Glutamatergic neuron (in vitro differentiated cells): ENCODE results near the gene PRODH2. TPM values are rescaled to one million over a fixed set of nuclear protein-coding genes. Genes with fewer than 3 reads are reported as not detected.
A peak's percentile ranks its signal among the peaks of the same experiment; 100 is the strongest.
"Not testable (repeated sequence)": the region's sequence is repeated elsewhere in the genome, so short reads cannot be mapped to it uniquely, and the experiment has no call there.

Experiments
- DNase-seq: peaks from one replicate; pipeline ENCODE4 v3.0.0; 2022
- H3K27ac Mint-ChIP-seq: one replicate; pipeline ENCODE4 v1.8.0; 2020; ENCODE audit warnings: mild to moderate bottlenecking, mixed read lengths, inconsistent platforms; ENCODE audit not compliant: unreplicated experiment
- H3K27me3 Mint-ChIP-seq: one replicate; pipeline ENCODE4 v1.8.0; 2020; ENCODE audit warnings: mild to moderate bottlenecking, moderate library complexity, mixed read lengths, inconsistent platforms; ENCODE audit not compliant: unreplicated experiment
- H3K36me3 Mint-ChIP-seq: one replicate; pipeline ENCODE4 v1.8.0; 2020; ENCODE audit warnings: mild to moderate bottlenecking, mixed read lengths, inconsistent platforms; ENCODE audit not compliant: unreplicated experiment
- H3K4me1 Mint-ChIP-seq: one replicate; pipeline ENCODE4 v1.8.0; 2020; ENCODE audit warnings: mild to moderate bottlenecking, low read depth, mixed read lengths, inconsistent platforms; ENCODE audit not compliant: unreplicated experiment
- H3K4me3 Mint-ChIP-seq: one replicate; pipeline ENCODE4 v1.8.0; 2020; ENCODE audit warnings: mild to moderate bottlenecking, mixed read lengths, inconsistent platforms; ENCODE audit not compliant: unreplicated experiment
- H3K9me3 Mint-ChIP-seq: one replicate; pipeline ENCODE4 v1.8.0; 2020; ENCODE audit warnings: mild to moderate bottlenecking, moderate library complexity, mixed read lengths, inconsistent platforms; ENCODE audit not compliant: unreplicated experiment
- CTCF ChIP-seq: fragments of 200-600 bp; sonication (generic); IDR thresholded peaks from one replicate; pipeline ENCODE4 v1.5.0; 2021; ENCODE audit not compliant: partially characterized antibody, unreplicated experiment
- total RNA-seq: library from RNA; stranded (reverse); fragmentation: NEBNext Ultra II Directional; extraction: Animal tissue kit (Norgen Biotek cat#: 25700); gene quantifications from one replicate; pipeline ENCODE4 v1.2.1, GENCODE V29; 2021; ENCODE audit not compliant: unreplicated experiment

The PRODH2 gene
- total RNA-seq, 1 donor from 2014 or later, result 0.64 TPM

DNA sequence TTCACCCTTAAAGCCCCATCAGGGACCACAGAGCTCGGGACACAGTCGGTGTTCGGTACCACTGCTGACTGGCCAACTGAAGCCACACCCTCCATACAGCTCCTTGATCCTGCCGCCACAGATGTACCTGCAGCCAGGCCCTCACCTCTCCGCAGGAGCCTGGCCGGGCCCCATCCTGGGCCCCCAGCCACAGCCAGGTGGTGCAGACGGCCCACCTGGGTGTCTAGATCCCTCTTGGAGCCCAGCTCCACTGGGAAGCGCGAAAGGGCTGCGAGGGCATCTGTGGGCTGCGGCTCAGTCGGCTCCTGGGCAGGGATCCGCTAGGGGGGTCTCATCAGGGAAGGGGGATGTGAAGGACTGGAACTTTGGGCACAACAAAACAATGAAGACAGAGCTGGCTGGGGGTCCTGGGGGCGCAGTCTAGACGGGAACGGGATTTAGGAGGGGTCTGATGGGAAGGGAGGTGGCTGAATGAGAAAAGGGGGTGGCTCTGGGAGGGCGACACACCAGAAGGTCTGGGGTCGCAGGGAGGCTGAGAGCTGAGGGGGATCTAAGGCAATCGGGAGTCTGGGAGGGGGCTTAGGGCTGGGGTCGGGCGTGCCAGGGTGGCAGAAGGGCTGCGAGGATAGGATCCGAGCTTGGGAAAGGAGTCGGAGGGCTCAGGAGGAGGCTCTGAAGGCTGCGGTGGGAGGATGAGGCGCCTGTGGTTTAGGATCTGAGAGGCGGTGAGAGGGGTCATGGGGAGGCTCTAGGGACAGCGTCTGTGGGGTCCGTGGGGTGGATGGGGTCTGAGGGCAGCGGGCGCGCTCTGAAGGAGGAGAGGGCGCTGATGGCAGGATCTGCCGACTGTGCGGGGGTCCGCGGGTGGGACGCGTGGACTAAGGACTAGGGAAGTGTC lies 15.8 kb downstream of the PRODH2 start:
- no peak overlapping the region for H3K27ac Mint-ChIP-seq
- no peaks in the 10 kb centered on the region for H3K36me3 Mint-ChIP-seq
- TF ChIP-seq CTCF, result no peak
- no peaks in the 10 kb centered on the region for H3K9me3 Mint-ChIP-seq
- no peak for DNase-seq
- no peaks in the 10 kb centered on the region for H3K4me1 Mint-ChIP-seq
- H3K27me3 Mint-ChIP-seq, result peaks cover 16% of the 10 kb centered on the region
- peak overlapping the region; percentile 14 for H3K4me3 Mint-ChIP-seq

DNA sequence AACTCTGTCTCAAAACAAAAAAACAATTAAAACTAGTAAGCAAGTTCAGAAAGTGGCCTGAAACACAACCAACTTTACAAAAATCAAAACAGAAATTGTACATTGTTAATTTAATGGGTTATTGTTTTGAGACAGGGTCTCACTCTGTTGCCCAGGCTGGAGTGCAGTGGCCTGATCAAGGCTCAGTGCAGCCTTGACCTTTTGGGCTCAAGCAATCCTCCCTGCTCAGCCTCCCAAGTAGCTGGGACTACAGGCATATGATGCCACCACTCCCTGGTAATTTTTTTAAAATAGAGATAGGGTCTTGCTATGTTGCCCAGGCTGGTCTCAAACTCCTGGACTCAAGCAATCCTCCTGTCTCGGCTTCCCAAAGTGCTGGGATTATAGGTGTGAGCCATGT lies 17.1 kb downstream of the PRODH2 start:
- peaks cover 16% of the 10 kb centered on the region for H3K27me3 Mint-ChIP-seq
- H3K4me1 Mint-ChIP-seq, H3K27ac Mint-ChIP-seq, DNase-seq, H3K4me3 Mint-ChIP-seq, H3K36me3 Mint-ChIP-seq, H3K9me3 Mint-ChIP-seq: not testable (repeated sequence)

DNA sequence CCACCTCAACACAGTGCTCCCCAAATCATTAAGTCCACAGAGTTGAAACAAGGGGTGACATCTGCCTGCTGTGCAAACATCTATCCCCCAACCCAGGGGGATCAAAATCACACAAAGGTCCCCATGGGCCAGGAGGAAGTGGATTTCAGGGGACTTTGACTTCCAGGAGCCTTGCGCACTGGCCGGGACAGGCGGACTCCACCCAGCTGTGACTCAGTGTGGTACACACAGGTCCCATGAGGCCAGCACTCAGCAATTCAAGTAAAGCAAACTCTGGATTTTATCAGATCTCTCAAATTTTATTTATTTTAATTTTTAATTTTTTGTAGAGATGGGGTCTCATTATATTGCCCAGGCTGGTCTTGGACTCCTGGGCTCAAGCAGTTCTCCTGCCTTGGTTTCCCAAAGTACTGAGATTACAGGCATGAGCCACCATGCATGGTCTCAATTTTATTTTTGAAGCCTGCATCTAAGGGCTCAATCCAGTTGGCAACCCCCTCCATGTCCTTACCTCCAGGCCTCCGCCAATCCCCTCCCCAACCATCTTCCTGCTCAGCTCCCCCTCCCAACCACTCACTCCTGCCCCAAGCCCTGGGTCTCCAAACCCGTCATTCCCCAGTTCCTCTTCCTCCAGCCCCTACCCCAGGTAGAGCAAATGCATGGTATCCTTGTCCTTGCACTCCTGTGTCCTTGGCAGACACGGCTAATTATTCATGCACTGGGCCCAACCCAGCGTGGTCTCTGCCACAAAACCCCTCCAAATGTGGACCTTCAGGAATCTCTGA lies 19.1 kb downstream of the PRODH2 start:
- H3K27me3 Mint-ChIP-seq, result peaks cover 20% of the 10 kb centered on the region
- no peaks in the 10 kb centered on the region for H3K4me1 Mint-ChIP-seq
- DNase-seq, result no peak
- no peak for TF ChIP-seq CTCF
- peaks cover 1% of the 10 kb centered on the region for H3K9me3 Mint-ChIP-seq
- no peak overlapping the region for H3K27ac Mint-ChIP-seq
- H3K4me3 Mint-ChIP-seq, result no peak overlapping the region
- H3K36me3 Mint-ChIP-seq, result no peaks in the 10 kb centered on the region

- no peak for TF ChIP-seq CTCF
- no peak overlapping the region for H3K4me3 Mint-ChIP-seq
- peaks cover 3% of the 10 kb centered on the region for H3K9me3 Mint-ChIP-seq
- no peak overlapping the region for H3K27ac Mint-ChIP-seq
- H3K27me3 Mint-ChIP-seq, result peaks cover 16% of the 10 kb centered on the region
- H3K4me1 Mint-ChIP-seq, result no peaks in the 10 kb centered on the region
- H3K36me3 Mint-ChIP-seq, result no peaks in the 10 kb centered on the region
- DNase-seq, result no peak
These were observed 19.8 kb downstream of the PRODH2 start for GRCh38 chr19:35792888-35793287.

- no peak overlapping the region for H3K27ac Mint-ChIP-seq
- H3K36me3 Mint-ChIP-seq, result no peaks in the 10 kb centered on the region
- peaks cover 3% of the 10 kb centered on the region for H3K9me3 Mint-ChIP-seq
- H3K4me1 Mint-ChIP-seq, result no peaks in the 10 kb centered on the region
- DNase-seq, result no peak
- no peak for TF ChIP-seq CTCF
- no peak overlapping the region for H3K4me3 Mint-ChIP-seq
- H3K27me3 Mint-ChIP-seq, result peaks cover 16% of the 10 kb centered on the region
These were observed 20.3 kb downstream of the PRODH2 start for GRCh38 chr19:35792312-35792711.
